Parathyroid adenoma (tissue), 2 donors: Measurements from ENCODE around the gene CNTN4.

Experiments used
- H2AFZ ChIP-seq: fragments of 300-600 bp; sonication (generic); one replicate; pipeline ENCODE4 v1.7.0; 2017; ENCODE audit warnings: antibody characterized with exemption, mild to moderate bottlenecking
- H3K27ac ChIP-seq: fragments of 300-600 bp; sonication (generic); one replicate; pipeline ENCODE4 v1.7.0; 2017
- H3K27me3 ChIP-seq: fragments of 300-600 bp; sonication (generic); one replicate; pipeline ENCODE4 v1.7.0; 2017; ENCODE audit warnings: low read length; ENCODE audit not compliant: control insufficient read depth, insufficient read depth
- H3K36me3 ChIP-seq: fragments of 300-600 bp; sonication (generic); one replicate; pipeline ENCODE4 v1.7.0; 2017; ENCODE audit warnings: low read length; ENCODE audit not compliant: control insufficient read depth, insufficient read depth
- H3K4me1 ChIP-seq: fragments of 300-600 bp; sonication (generic); one replicate; pipeline ENCODE4 v1.7.0; 2017; ENCODE audit warnings: control low read depth
- H3K4me2 ChIP-seq: fragments of 300-600 bp; sonication (generic); one replicate; pipeline ENCODE4 v1.7.0; 2017; ENCODE audit warnings: low read length
- H3K4me3 ChIP-seq: fragments of 300-600 bp; sonication (generic); one replicate; pipeline ENCODE4 v1.7.0; 2017; ENCODE audit warnings: low read depth, low read length
- H3K79me2 ChIP-seq: fragments of 300-600 bp; sonication (generic); one replicate; pipeline ENCODE4 v1.7.0; 2017; ENCODE audit warnings: control low read depth
- H3K9ac ChIP-seq: fragments of 300-600 bp; sonication (generic); one replicate; pipeline ENCODE4 v1.7.0; 2017; ENCODE audit warnings: mild to moderate bottlenecking
- H3K9me3 ChIP-seq: fragments of 300-600 bp; sonication (generic); one replicate; pipeline ENCODE4 v1.7.0; 2017; ENCODE audit warnings: low read length; ENCODE audit not compliant: control insufficient read depth
- TF ChIP-seq, protein P1 (sequence below): fragments of 300-600 bp; sonication (generic); IDR thresholded peaks from one replicate; pipeline ENCODE4 v1.7.0; 2017; ENCODE audit warnings: antibody characterized with exemption, mild to moderate bottlenecking
- donor health status: primary hyperparathyroidism.

The CNTN4 gene

DNA sequence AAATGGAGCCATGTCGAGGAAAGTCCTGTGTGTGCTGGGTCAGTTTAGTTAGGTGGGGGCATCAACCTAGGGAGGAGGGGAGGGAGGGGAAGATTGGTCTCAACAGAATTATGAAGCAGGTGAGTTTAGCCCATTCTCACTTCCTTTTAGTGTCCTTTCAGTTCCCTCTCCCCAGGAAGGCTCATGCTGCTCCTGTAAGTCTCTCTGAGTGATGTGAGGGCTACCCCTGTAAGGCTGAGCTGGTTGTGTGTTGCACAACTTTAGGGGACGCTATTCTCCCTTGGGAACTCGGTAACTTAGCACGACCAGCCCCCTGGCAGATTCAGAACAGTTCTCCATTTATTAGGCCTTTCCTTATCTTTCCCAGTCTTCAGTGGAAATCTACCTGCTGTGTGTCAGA, 990.4 kb downstream of the CNTN4 start:
- no peaks in the 10 kb centered on the region for H3K36me3 ChIP-seq
- no peaks in the 10 kb centered on the region for H3K9me3 ChIP-seq
- H3K4me3 ChIP-seq, result no peak overlapping the region
- no peak overlapping the region for H3K9ac ChIP-seq
- H3K4me1 ChIP-seq, result no peaks in the 10 kb centered on the region
- H3K27ac ChIP-seq, result no peak overlapping the region
- TF ChIP-seq, protein P1, sequence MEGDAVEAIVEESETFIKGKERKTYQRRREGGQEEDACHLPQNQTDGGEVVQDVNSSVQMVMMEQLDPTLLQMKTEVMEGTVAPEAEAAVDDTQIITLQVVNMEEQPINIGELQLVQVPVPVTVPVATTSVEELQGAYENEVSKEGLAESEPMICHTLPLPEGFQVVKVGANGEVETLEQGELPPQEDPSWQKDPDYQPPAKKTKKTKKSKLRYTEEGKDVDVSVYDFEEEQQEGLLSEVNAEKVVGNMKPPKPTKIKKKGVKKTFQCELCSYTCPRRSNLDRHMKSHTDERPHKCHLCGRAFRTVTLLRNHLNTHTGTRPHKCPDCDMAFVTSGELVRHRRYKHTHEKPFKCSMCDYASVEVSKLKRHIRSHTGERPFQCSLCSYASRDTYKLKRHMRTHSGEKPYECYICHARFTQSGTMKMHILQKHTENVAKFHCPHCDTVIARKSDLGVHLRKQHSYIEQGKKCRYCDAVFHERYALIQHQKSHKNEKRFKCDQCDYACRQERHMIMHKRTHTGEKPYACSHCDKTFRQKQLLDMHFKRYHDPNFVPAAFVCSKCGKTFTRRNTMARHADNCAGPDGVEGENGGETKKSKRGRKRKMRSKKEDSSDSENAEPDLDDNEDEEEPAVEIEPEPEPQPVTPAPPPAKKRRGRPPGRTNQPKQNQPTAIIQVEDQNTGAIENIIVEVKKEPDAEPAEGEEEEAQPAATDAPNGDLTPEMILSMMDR, result no peak
- H2AFZ ChIP-seq, result no peak overlapping the region
- H3K79me2 ChIP-seq, result no peaks in the 10 kb centered on the region
- H3K4me2 ChIP-seq, result no peak overlapping the region
- H3K27me3 ChIP-seq, result no peaks in the 10 kb centered on the region

DNA sequence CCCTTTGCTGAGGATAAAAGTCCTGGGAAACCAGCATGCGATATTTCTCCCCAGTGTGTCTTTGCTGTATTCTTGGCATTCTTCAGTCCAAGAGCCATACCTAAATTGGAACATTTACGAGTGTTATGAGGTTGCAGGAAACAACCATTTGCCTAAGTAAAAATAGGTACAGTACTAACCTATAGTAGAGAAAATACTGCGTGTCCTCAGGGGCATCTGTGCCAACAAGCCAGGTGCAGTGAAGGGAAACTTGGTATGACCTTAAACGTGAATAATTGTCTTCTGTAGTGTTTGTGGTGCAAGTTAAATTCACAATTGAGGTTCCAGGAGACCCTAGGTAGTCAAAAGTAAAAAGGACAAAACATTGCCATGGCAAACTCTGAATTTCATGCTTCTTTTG, 999.3 kb downstream of the CNTN4 start:
- Histone ChIP-seq H3K4me2 (peak overlapping the region; percentile 64), H3K79me2 (no peaks in the 10 kb centered on the region), H3K9ac (no peak overlapping the region), H3K27ac (peak overlapping the region; percentile 77), H3K9me3 (no peaks in the 10 kb centered on the region), H3K36me3 (no peaks in the 10 kb centered on the region), H3K27me3 (no peaks in the 10 kb centered on the region), H3K4me3 (peak overlapping the region; percentile 33), H2AFZ (peak overlapping the region; percentile 76), H3K4me1 (peaks cover 16% of the 10 kb centered on the region)
- TF ChIP-seq, protein P1, result no peak

DNA sequence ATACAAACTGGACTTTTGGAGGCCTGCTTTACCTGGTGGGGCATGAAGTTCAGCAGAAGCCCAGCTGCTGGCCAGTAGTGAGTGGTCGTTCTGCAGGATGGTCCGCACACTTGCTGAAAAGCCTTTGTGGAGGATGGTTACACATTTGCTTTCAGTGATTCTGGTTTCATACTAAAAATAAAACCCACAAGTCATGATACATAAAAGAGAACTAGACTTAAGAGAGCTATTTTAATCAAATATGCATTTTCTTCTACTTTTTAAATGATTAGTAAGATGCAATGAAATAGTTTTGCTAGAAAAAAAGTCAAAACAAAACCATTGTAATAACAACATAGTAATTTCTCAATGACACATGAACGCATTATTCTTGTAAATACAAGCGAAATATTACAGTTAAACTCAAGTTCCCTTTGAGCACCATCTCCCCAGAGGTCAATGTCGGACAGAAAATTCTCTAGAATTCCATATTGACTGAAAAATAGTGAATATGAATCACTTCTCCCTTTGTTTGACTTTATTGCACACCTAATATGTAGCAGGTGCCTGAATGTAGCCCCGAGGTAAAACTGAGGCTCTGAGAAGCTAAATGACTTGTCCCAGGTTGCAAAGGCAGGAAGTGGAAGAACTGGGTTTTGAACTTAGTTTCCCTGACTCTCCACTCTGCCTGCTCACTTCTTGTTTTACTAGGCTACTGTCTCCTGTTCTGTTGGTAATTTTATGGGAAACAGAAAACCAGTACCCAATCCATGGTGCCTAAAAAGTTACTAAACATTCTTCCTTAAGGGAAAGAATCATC, 1003.2 kb downstream of the CNTN4 start:
- H3K9me3 ChIP-seq, result no peaks in the 10 kb centered on the region
- H3K27ac ChIP-seq, result no peak overlapping the region
- H3K4me2 ChIP-seq, result no peak overlapping the region
- H3K36me3 ChIP-seq, result no peaks in the 10 kb centered on the region
- H3K9ac ChIP-seq, result no peak overlapping the region
- no peak overlapping the region for H2AFZ ChIP-seq
- peaks cover 22% of the 10 kb centered on the region for H3K4me1 ChIP-seq
- no peaks in the 10 kb centered on the region for H3K27me3 ChIP-seq
- TF ChIP-seq, protein P1, result no peak
- H3K4me3 ChIP-seq, result no peak overlapping the region
- no peaks in the 10 kb centered on the region for H3K79me2 ChIP-seq

DNA sequence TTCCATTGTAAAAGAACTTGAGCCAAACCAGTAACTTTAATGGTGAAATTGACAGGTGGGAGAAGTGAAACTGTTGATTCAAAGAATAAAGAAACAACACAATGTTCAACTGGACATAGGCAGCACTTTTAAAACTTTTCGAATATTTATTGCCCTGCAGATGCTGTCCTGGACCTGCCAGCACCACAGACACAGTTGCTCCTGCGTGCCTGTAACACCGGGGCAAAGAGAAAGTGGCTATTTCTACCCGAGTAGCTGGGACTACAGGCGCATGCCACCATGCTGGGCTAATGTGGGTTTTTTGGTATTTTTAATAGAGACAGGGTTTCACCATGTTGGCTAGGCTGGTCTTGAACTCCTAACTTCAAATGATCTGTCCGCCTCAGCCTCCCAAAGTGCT, 1004.1 kb downstream of the CNTN4 start:
- Histone ChIP-seq H3K4me2 (no peak overlapping the region), H3K4me1 (peaks cover 14% of the 10 kb centered on the region), H3K27ac (no peak overlapping the region), H2AFZ (no peak overlapping the region), H3K4me3 (no peak overlapping the region), H3K9me3 (no peaks in the 10 kb centered on the region), H3K9ac (no peak overlapping the region), H3K79me2 (no peaks in the 10 kb centered on the region), H3K36me3 (no peaks in the 10 kb centered on the region), H3K27me3 (no peaks in the 10 kb centered on the region)
- TF ChIP-seq, protein P1, result no peak

DNA sequence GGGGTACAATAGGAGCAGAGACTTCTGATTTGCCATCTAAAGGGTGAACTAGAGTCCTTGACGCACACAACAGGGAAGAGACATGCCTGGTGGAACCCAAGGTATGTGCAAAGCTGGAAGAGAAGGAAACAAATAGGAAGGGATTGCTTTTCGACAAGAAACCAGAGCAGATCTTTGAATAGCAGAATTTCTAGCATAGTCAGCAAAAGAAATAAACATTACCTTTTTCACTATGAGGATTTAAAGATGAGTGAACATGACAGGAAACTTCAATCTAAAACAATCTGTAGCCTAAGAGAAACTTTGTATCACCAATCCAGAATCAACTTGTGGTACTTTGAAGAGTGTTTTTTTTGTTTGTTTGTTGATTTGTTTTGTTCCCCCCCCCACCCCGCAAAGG, 1006.6 kb downstream of the CNTN4 start:
- Histone ChIP-seq H3K79me2 (no peaks in the 10 kb centered on the region), H3K9me3 (no peaks in the 10 kb centered on the region), H3K4me3 (no peak overlapping the region), H3K36me3 (no peaks in the 10 kb centered on the region), H3K4me1 (peaks cover 13% of the 10 kb centered on the region), H3K9ac (no peak overlapping the region), H3K27me3 (no peaks in the 10 kb centered on the region), H2AFZ (peak overlapping the region; percentile 12), H3K4me2 (no peak overlapping the region), H3K27ac (no peak overlapping the region)
- TF ChIP-seq, protein P1, result no peak
